ENCODE data around the gene DEPDC4. TPM values are rescaled to one million over a fixed set of nuclear protein-coding genes. Genes with fewer than 3 reads are reported as not detected.
"Not testable (repeated sequence)": the region's sequence is repeated elsewhere in the genome, so short reads cannot be mapped to it uniquely, and the experiment has no call there.

DEPDC4 gene
- total RNA-seq, 1 donor from 2014 or later, result not detected

- DNase-seq (ENCODE audit: low spot score), result not testable (repeated sequence)
Measured at GRCh38 chr12:100265107-100265506, 1.8 kb downstream of the DEPDC4 start.

- no peak for DNase-seq (ENCODE audit: low spot score)
Measured at GRCh38 chr12:100263131-100263530, 3.7 kb downstream of the DEPDC4 start.

- no peak for DNase-seq (ENCODE audit: low spot score)
Measured at GRCh38 chr12:100258127-100258526, 8.8 kb downstream of the DEPDC4 start.

DNA sequence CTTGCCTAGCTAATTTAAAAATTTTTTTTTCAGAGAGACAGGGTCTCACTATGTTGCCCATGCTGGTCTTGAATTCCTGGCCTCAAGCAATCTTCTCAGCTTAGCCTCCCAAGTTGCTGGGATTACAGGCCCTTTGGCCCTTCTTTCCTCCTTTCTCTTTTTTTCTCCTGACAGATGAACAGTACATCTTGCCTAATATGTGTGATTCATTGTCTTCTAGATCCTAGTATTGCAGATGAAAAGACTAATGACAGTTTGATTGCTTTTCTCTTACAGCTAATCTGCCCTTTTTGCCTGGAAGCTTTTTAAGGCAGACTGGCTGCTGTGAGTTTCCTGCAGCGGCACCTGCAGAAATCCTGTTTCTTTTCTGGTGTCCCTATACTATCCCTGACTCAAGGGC is 12.0 kb downstream of the DEPDC4 start:
- no peak for DNase-seq (ENCODE audit: low spot score)

DNA sequence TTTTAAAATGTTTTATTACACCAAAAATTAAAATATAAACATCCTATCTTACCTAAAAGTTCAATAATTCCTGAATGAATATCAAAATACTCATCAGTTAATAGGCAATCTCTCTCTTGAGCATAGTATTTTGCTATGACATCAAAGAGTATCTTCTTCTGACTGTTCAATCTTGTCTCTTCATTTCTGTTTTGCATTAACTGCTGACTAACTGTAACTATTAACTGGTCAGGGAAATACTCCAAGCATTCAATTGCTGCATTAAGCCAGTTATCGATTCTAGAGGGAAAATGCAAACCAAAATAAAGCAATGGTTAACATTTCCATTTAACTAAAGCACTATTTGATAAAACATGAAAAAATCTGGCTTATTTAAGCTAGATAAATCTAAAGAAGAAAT is 13.4 kb downstream of the DEPDC4 start:
- no peak for DNase-seq (ENCODE audit: low spot score)

DNA sequence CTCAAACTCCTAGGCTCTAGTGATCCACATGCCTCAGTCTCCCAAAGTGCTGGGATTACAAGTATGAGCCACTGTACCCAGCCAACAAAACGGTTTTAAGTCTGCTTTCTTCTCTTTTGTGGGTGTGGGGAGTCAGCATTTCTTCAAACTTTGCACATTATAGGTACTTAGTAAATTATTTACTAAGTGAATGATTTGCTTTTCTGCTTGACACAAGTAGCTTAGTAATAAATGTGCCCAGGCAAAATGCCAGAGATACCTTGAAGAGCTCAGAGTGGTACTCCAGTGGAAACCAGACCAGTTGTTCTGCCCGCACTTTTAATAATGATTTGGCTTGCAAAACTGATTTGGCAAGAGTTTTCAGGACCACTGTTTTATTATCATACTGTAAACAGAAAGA is 15.0 kb downstream of the DEPDC4 start:
- DNase-seq (ENCODE audit: low spot score), result no peak

DNA sequence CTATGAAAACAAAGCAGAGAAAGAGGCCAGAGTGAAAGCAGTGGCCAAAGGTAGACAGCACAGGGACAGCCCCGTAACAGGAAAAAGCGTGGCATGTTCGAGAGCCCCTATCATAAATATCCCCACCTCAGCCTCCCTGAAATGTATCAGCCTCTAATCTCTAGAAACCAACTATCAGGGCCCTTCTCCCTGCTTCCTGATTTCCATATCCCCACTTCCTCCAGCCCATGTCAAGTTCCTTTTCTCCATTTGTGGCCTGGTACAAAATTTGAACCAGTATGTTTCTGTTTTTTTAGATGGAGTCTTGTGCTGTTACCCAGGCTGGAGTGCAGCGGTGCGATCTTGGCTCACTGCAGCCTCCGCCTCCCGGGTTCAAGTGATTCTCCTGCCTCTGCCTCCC is 16.9 kb downstream of the DEPDC4 start:
- no peak for DNase-seq (ENCODE audit: low spot score)

DNA sequence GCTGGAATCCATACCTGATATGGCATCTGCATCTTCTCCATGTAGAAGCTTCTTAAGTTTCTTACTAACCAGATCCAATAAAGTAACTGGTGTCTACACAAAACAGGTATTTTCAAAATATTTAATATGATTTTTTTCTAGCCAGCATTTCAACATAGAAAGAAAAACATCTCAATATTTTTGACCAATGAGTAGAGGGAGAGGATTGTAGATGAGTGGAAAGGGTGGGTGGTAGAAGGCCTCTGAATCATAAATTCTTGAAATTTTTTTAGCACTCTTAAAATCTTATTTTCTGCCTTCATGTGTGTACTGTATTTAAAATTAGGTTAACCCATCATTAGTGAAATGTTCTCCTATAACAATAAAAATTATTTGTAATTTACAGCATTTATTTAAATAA is 18.0 kb downstream of the DEPDC4 start:
- no peak for DNase-seq (ENCODE audit: low spot score)

- no peak for DNase-seq (ENCODE audit: low spot score)
Measured at GRCh38 chr12:100247765-100248164, 19.1 kb downstream of the DEPDC4 start.

DNA sequence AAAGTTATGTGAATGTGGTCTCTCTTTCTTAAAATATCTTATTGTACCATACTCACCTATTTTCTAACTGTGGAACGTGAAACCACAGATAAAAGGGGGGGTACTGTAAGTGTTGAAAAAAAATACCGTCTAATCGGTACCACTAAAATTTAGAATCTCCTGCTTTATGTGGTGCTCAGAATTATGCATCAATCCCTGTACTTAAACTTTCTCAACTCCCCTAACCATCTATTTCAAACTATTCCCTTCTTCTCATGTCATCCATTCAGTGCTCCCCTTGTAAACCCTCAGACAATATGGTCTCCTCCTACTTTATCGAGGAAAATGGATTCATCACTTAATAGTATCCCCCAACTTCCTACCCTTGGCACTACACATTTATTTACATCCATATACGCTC is 23.7 kb downstream of the DEPDC4 start:
- DNase-seq (ENCODE audit: low spot score), result no peak

GRCh38 chr12:100239589-100239988 is 27.3 kb downstream of the DEPDC4 start:
- DNase-seq (ENCODE audit: low spot score), result no peak

DNA sequence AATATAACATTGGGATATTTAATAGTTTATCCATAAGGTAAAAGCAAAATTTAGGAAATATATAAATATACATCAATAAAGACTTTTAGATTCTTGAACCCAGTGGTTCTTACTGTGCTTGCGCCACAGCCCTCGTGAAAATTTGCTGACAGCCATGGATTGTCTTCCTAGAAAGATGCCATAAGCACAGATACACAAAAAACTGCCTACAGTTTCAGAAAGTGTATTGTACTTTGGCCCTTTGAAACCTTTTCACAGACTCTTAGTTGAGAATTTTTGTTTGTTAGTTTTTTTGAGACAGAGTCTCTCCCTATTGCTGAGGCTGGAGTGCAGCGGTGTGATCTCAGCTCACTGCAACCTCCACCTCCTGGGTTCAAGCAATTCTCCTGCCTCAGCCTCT is 28.1 kb downstream of the DEPDC4 start:
- no peak for DNase-seq (ENCODE audit: low spot score)

DNA sequence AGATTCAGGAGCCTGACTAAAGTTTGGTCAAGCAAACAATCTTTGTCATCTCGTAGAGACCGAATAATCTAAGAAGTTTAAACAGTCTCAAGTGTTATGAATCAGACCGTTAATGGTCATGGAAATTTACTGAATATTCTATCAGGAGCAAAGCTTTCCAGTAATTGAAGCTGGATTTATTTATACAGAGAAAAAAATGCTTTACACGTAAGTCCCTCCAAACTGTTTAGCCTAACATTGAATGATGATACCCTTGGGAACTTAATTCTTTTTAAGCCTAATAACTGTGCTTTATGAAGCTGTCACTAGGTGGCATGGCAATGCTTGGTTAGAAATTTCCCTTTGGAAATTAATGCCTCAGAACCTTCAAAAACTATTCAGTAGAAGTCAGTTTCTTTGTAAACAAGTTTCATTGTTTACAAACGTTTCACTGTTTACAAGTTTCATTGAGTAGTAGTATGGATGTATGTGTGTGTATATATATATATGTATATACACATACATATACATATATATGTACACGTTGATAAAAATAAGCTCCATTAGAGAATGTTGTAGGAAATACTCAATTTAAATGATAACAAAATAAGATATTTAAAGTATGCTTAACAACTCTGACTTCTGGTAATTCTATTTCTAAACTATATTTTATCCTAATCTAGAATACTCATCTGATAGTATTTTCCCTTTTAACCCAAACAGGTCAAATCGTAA is 32.1 kb downstream of the DEPDC4 start:
- peak; percentile 42 for DNase-seq (ENCODE audit: low spot score)

- DNase-seq (ENCODE audit: low spot score), result no peak
Measured at GRCh38 chr12:100234166-100234565, 32.7 kb downstream of the DEPDC4 start.

DNA sequence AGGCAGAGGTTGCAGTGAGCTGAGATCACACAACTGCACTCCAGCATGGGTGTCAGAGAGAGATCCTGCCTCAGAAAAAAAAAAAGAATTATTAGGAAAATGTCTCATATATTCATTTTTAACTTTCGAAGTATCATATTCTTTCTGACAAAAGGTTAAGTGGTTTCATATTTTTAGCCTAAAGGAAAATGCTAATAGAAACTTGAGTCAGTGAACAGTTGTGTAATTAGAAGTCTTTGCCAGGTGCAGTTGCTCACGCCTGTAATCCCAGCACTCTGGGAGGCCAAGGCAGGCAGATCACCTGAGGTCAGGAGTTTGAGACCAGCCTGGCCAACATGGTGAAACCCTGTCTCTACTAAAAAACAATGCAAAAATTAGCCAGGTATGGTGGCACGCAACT is 35.0 kb downstream of the DEPDC4 start:
- not testable (repeated sequence) for DNase-seq (ENCODE audit: low spot score)

DNA sequence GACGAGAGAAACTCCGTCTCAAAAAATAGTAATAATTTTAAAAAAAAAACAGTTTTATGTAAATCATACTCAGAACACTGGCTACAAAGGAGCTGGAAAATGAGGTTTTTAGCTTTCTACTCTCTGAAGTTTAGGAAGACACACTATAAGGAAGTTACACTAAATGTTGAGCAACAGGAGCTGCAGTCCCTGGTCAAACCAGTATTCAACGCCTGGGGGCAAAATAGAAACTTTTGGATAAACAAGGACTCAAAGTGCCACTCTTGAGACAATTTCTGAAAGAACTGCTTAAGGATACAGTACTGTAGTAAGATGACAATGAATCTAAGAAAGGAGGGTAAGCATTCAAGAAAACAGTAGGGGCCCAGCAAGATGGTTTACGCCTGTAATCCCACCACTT is 37.0 kb downstream of the DEPDC4 start:
- peak; percentile 41 for DNase-seq (ENCODE audit: low spot score)

- DNase-seq (ENCODE audit: low spot score), result no peak
Measured at GRCh38 chr12:100229036-100229635, 37.7 kb downstream of the DEPDC4 start.

DNA sequence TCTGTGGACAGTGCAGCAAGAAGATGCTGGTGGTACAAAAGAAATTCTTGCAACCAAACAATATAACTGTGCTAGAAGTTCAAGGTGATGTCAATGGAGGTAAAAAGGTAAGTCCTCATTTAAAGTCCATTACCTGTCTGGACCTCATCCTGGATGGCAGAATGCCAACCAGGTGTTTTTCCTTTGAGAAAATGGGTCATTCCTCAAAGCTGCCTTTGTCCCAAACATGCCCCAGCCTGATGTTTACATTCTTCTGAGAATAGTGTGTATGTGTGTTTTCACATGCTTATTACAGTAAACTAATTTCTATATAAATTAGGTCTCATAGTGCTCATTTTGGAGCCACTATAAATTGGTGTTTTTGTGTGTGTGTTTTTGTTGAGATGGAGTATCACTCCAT is 41.4 kb downstream of the DEPDC4 start:
- no peak for DNase-seq (ENCODE audit: low spot score)

DNA sequence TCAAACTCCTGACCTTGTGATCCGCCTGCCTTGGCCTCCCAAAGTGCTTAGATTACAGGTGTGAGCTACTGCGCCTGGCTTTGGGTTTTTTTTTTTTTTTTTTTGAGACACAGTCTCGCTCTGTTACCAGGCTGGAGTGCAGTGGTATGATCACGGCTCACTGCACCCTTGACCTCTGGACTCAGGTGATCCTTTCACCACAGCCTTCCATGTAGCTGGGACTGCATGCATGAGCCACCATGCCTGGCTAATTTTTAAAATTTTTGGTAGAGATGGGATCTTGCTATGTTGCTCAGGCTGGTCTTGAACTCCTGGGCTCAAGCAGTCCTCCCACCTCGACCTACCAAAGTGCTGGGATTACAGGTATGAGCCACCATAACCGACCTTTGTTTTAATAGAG is 44.7 kb downstream of the DEPDC4 start:
- not testable (repeated sequence) for DNase-seq (ENCODE audit: low spot score)

DNA sequence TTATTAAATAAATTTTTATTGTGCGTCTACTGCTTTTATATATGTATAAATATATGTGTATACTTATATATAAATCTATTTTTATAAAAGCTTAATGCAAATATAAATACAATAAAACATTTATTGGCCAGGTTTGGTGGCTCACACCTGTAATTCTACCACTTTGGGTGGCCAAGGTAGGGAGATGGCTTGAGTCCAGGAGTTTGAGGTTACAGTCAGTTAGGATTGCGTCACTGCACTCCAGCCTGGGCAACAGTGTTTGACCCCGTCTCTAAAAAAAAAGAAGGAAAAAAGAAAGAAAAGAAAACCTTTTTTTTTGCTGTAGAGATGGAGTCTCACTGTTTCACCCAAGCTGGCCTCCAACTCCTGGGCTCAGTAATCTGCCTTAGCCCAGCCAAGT is 45.4 kb downstream of the DEPDC4 start:
- no peak for DNase-seq (ENCODE audit: low spot score)

- DNase-seq (ENCODE audit: low spot score), result no peak
Measured at GRCh38 chr12:100219328-100220109, 47.4 kb downstream of the DEPDC4 start.

DNA sequence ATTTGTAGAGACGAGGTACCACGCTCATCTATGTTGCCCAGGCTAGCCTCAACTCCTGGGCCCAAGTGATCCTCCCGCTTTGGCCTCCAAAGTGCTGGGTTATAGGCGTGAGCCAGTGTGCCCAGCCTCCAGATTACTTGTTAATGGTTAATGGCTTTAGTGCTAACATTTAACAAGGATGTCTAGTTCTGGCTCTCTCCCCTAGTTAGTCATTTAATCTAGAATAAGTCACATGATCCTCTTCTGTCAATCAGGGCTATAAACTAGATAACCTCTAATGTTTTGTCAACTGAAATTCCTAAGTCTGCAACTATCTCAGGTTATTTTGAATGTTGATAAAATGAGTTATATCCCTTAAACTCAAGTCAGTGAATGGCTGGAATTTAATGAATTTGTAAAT is 50.5 kb downstream of the DEPDC4 start:
- DNase-seq (ENCODE audit: low spot score), result no peak

- no peak for DNase-seq (ENCODE audit: low spot score)
Measured at GRCh38 chr12:100215209-100215608, 51.7 kb downstream of the DEPDC4 start.

Data from umbilical cord (tissue), 2 donors.